Measurements from ENCODE around the gene PTPRU. TPM values are rescaled to one million over a fixed set of nuclear protein-coding genes. Genes with fewer than 3 reads are reported as not detected.

PTPRU gene
- total RNA-seq, 1 experiment from 2014 or later = 40.7 TPM

- no peak overlapping the region for H3K4me3 ChIP-seq (replicated peaks in 1 of 2; ENCODE audit: low read depth in 1 of 2, low read length in 2 of 2)
- intact Hi-C loops (cut with micrococcal nuclease) = no loop called here
Observed at GRCh38 chr1:29258976-29259801, 22.9 kb downstream of the PTPRU start.

More at GRCh38 chr1:29258976-29259801, 22.9 kb downstream of the PTPRU start:
- ChIA-PET RAD21 (ENCODE audit: low non-redundant PET in 1 of 2, low total read pairs in 2 of 2, uncharacterized antibody in 2 of 2, unreplicated experiment in 2 of 2) (no interaction called here), CTCF (no interaction called here), POLR2A (no interaction called here)
- TF ChIP-seq CBX3 (IDR thresholded peaks at IDR 0.05; ENCODE audit: low read depth) (no peak), SIN3A (IDR thresholded peaks at IDR 0.05; ENCODE audit: low read depth) (no peak), EGR1 (IDR thresholded peaks at IDR 0.05; ENCODE audit: low read depth) (no peak), REST (IDR thresholded peaks at IDR 0.05; ENCODE audit: low read depth) (no peak), CTCF (IDR thresholded peaks at IDR 0.05 in 2 of 3, conservative IDR thresholded peaks at IDR 0.05 in 1 of 3; ENCODE audit: borderline replicate concordance in 1 of 3, insufficient read depth in 1 of 3, low read depth in 2 of 3, low read length in 2 of 3) (no peak), EZH2phosphoT487 (IDR thresholded peaks at IDR 0.05; ENCODE audit: borderline replicate concordance) (no peak), TCF7L2 (IDR thresholded peaks at IDR 0.05; ENCODE audit: borderline replicate concordance, extremely low read depth, insufficient read depth, insufficient read length) (no peak), SRF (IDR thresholded peaks at IDR 0.05; ENCODE audit: low read depth) (no peak), ZNF274 (IDR thresholded peaks at IDR 0.05; ENCODE audit: low read depth, low read length) (no peak), JUND (IDR thresholded peaks at IDR 0.05) (no peak), POLR2AphosphoS5 (IDR thresholded peaks at IDR 0.05; ENCODE audit: low read depth, low read length) (no peak), EZH2 (IDR thresholded peaks at IDR 0.05) (no peak), FOSL1 (IDR thresholded peaks at IDR 0.05; ENCODE audit: low read depth) (no peak), POLR2A (IDR thresholded peaks at IDR 0.05; ENCODE audit: borderline replicate concordance, extremely low read depth, insufficient read depth, insufficient read length) (no peak)
- TF ChIP-seq, protein P1, sequence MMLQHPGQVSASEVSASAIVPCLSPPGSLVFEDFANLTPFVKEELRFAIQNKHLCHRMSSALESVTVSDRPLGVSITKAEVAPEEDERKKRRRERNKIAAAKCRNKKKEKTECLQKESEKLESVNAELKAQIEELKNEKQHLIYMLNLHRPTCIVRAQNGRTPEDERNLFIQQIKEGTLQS (IDR thresholded peaks at IDR 0.05) = no peak
- TF ChIP-seq, protein P2, sequence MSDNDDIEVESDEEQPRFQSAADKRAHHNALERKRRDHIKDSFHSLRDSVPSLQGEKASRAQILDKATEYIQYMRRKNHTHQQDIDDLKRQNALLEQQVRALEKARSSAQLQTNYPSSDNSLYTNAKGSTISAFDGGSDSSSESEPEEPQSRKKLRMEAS (IDR thresholded peaks at IDR 0.05) = no peak
- no peaks in the 10 kb centered on the region for H3K79me2 ChIP-seq (ENCODE audit: insufficient read depth, low read length)
- no peak overlapping the region for H3K27ac ChIP-seq (ENCODE audit: low read depth, low read length)
- H3K27me3 ChIP-seq (ENCODE audit: insufficient read depth, low read length) = no peaks in the 10 kb centered on the region
- no peak for ATAC-seq
- no peak overlapping the region for H3K4me2 ChIP-seq (ENCODE audit: low read length)
- DNase-seq (ENCODE audit: low read depth, low spot score) = no peak
- H4K20me1 ChIP-seq (ENCODE audit: insufficient read depth) = no peaks in the 10 kb centered on the region
- no peaks in the 10 kb centered on the region for H3K9me2 ChIP-seq (ENCODE audit: insufficient read depth)
- H2AFZ ChIP-seq (ENCODE audit: low read depth, low read length, poor library complexity, severe bottlenecking) = no peak overlapping the region
- no peaks in the 10 kb centered on the region for H3K9me3 ChIP-seq (ENCODE audit: control insufficient read depth in 1 of 2, insufficient read depth in 1 of 2, low read depth in 1 of 2, low read length in 2 of 2)
- peaks cover 24 to 32% of the 10 kb centered on the region in 2 experiments for H3K4me1 ChIP-seq (ENCODE audit: control insufficient read depth in 1 of 2, insufficient read depth in 2 of 2, low read length in 2 of 2)
- no peak overlapping the region for H3K9ac ChIP-seq (ENCODE audit: low read length)
- BruUV-seq (replicated peaks) = no TSS peak
- no peaks in the 10 kb centered on the region for H3K36me3 ChIP-seq (ENCODE audit: control insufficient read depth in 1 of 2, insufficient read depth in 2 of 2, low read length in 2 of 2)
